Measurements from ENCODE around the gene CMSS1.
"Not testable (repeated sequence)": the region's sequence is repeated elsewhere in the genome, so short reads cannot be mapped to it uniquely, and the experiment has no call there.

Gene CMSS1

GRCh38 chr3:99823723-99824711 lies 6.4 kb downstream of the CMSS1 start:
- no peak for FAIRE-seq

DNA sequence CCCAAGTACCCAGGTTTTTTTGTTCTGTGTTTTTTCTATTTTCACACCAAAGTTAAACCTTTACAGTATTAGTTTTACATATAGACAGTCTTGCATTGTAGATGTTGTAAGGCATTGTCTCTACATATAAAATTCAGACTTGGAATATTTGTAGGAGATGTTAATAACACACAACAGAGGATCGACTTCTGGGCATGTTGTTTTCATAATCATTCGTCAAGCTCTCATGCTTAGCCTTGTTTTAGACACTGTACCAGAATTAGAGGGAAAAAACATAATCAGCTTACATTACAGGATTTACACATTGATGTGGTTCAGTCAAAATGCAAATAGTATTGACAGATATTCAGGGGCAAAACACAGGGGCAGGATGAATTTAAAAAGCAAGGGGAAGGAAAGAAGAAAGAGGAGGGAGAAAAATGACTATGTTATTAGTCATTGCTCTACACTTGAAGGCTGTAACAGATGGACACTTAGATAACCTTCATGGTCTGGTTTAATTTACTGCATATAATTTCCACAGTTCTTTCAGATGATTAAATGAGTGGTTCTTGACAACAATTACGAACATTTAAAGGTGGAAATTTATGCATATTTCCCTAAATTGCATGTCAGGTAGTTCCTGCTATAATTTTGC lies 7.5 kb downstream of the CMSS1 start:
- FAIRE-seq: no peak

- no peak for FAIRE-seq
Measured at GRCh38 chr3:99829844-99830243, 12.2 kb downstream of the CMSS1 start.

GRCh38 chr3:99833617-99834205 lies 16.0 kb downstream of the CMSS1 start:
- no peak for FAIRE-seq

DNA sequence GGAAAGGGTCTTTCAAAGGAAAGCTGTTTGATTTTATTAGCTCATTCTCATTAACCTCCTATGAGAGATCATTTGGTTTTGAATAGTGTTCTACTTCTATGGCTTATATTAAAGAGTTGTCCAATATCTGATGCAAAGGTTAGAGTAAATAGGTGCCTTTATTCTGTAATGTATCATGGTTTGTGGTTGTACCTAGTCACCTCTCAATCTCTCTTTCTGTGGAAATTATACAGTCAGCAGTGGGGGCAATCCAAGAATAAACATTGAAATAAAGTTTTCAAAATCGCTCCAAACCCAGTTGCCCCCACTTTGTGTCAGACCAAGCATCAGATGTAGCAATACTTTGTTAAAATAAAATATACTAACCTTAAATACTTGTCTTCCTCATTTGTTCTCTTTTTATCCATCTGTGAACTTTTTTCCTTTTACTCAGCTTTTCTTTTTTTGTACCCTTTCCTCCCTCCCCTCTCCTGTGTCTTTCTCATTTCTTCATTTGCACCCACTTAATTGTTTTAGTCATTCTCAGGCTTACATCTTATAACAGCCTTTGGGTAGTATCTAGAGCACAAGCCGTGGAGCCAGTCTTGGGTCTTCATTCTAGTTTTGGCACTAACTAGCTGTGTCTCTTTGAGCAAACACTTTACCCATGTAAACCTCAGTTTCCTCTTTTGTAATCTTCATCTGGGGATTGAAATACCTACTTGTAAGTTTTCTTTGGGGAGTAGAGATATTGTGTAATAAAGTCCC lies 16.7 kb downstream of the CMSS1 start:
- no peak for FAIRE-seq

DNA sequence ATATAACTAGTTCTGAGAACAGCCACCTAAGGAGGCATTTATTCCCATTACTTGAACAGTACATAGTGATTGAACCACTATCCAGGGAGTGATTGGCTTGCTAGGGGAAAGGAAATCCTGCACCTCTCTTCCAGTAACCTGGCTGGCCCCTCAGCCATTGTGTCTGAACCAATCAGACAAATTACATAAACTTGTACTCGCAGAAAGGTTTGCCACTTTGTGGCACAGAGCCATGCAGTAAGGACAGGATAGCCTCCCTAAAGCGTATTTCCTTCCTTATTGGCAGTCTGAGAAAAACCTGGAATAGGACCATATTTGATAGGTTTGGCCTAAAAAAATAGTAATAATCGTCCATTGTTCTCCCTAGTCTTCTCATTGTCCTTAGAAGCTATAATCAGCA lies 19.0 kb downstream of the CMSS1 start:
- no peak for FAIRE-seq

DNA sequence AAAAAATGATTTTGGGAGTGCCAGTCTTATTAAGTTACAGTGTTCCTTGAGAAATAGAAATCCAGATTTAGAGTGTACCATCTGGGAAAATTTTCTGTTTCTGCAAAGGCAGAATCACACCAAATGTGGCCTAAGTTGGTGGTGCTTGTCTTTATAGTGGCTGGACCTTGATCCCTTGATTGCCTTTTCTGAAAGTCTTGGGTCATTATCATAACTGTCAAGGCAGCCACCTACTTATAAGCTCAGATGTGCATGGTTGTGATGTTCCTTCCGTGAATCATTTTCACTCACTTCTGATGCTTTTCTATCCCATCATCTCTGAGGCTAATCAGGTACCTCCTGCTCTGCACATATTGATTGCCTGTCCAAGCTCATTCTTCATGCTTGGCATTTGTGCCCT lies 20.1 kb downstream of the CMSS1 start:
- no peak for FAIRE-seq

- no peak for FAIRE-seq
Measured at GRCh38 chr3:99838755-99839154, 21.1 kb downstream of the CMSS1 start.

- no peak for FAIRE-seq
Measured at GRCh38 chr3:99839613-99840012, 22.0 kb downstream of the CMSS1 start.

DNA sequence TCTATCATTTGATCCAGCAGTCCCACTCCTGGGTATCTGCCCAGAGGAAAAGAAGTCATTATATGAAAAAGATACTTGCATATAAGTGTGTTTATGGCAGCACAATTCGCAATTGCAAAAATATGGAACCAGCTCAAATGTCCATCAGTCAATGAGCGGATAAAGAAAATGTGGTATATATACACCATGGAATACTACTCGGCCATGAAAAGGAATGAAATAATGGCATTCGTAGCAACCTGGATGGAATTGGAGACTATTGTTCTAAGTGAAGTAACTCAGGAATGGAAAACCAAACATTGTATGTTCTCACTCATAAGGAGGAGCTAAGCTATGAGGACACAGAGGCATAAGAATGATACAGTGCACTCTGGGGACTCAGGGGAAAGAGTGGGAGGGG lies 24.3 kb downstream of the CMSS1 start:
- FAIRE-seq: not testable (repeated sequence)

DNA sequence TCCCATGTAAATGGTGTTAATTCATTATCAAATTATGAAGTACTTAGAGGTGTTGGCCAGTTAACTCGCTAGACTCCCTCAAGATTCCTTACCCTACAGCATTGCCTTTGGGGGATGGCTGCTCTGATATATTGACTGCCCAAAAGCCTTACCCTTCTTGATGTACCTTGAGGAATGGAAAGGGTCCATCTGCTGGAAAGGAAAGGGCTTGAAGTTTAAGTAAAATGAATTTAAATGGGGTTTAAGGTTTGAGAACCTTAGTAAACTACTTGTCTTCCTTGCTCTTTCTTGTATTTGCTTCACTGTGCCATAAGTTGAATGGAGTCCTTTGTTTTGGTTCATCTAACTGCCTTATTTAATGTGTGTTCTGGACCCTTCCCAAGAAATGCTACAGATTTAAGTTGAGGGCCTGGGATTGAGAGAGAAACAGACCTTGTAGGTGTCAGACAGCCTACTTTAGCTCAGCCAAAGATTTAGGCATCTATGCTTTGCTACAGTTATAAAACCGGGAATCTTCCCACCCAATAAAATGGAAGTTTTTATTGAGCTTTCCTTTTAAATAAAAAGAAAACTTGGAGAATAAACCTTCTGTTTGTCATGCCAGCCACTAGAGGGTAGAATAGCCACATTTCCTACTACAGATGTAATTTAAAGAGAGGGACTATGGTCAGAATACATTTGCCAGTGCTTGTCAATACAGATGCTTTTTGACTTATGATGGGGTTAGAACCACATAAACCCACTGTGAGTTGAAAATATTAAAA lies 25.3 kb downstream of the CMSS1 start:
- FAIRE-seq: peak; percentile 87

- FAIRE-seq: no peak
Measured at GRCh38 chr3:99843590-99844258, 26.1 kb downstream of the CMSS1 start.

DNA sequence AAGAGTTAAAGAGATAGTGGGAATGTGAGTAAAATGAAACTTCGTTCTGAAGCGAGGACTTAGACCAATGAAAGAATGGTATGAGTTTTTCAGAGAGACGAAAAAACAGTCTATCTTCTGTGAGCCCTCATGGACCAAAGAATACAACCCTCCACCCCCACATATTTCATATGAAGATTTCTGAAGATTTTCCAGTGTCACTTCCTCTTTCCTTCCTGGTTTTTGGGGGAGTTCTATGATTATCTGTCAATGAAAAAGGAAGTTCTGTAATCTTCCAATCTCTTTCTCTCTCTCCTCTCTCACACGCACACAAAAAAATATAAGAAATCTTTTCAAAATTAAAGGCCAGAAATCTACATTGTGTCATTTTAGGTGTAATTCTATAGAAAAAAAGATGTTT lies 27.7 kb downstream of the CMSS1 start:
- FAIRE-seq: no peak

GRCh38 chr3:99845999-99846398 lies 28.3 kb downstream of the CMSS1 start:
- no peak for FAIRE-seq

- no peak for FAIRE-seq
Measured at GRCh38 chr3:99846477-99847160, 29.0 kb downstream of the CMSS1 start.

GRCh38 chr3:99848433-99848832 lies 30.8 kb downstream of the CMSS1 start:
- FAIRE-seq: no peak

DNA sequence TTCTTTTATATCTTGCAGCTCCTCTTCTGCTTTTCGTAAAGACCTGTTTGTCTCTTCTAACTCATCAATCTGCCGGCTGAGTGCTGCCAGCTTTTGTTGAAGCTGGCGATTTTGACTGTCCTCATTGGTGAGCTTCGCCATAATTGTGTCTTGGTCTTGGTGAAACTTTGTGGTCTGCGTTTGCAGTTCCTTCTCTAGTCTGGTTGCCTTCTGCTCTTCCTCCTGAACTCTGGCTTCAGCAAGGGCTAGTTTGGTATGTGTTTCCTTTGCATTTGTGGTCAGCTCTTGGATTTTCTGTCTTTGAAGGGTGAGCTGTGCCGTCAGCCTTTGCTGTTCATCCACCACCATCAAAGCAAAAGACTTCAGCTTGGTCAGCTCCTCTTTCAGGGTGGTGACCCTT lies 32.9 kb downstream of the CMSS1 start:
- FAIRE-seq: no peak

- FAIRE-seq: no peak
Measured at GRCh38 chr3:99851955-99852354, 34.3 kb downstream of the CMSS1 start.

DNA sequence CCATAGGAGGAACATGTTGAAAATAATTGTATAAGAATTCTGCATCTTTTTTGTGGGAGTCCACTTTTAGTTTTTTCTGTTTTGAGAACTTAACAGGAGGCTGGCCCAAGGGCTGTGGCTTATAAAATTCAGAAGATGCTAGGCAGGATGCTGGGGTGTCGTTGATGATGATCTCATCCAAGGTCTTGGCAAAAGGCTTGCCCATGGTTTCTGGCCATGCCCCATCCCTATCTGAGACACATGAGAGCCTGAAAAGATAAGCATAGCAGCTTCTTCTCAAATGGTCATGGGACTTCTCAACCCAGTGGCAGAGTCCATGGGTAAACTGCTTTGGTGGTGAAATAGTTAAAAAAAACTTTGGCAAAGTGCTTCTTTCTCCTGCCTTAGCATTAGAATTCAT lies 35.2 kb downstream of the CMSS1 start:
- no peak for FAIRE-seq

- FAIRE-seq: no peak
Measured at GRCh38 chr3:99854756-99855298, 37.2 kb downstream of the CMSS1 start.

DNA sequence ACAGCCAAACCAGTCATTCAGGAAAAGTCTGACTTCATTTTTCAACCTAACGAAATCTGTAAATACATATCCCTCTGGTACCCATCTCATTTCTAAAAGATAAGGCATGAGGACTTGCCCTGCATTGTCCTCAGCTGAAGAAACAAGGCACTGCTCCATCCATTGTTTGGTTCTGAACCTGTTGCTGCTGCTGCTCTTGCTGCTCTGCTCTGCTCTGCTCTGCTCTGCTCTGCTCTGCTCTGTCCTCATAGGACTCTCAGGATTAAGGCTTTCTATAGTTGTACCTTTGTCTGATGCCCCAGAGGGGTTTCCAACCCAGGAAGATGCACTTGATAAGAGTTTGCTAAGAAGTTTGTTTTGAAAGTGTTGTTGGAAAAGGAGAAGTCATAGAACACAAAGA lies 38.2 kb downstream of the CMSS1 start:
- no peak for FAIRE-seq

All from G401.6 (cell line).